GM23248 (cell line): Measurements from ENCODE around the gene DHRS3.

Experiments used
- EZH2 ChIP-seq: fragments of 200-600 bp; sonication (generic); IDR thresholded peaks from 2 replicates; pipeline ENCODE4 v1.6.1; 2018; ENCODE audit warnings: antibody characterized with exemption, mild to moderate bottlenecking; ENCODE audit not compliant: insufficient read depth, poor library complexity, severe bottlenecking
- EZH2phosphoT487 ChIP-seq: fragments of 200-600 bp; sonication (generic); IDR thresholded peaks from 2 replicates; pipeline ENCODE4 v1.6.1; 2018; ENCODE audit warnings: antibody characterized with exemption, moderate library complexity, mild to moderate bottlenecking, low read depth; ENCODE audit not compliant: insufficient read depth

DNA sequence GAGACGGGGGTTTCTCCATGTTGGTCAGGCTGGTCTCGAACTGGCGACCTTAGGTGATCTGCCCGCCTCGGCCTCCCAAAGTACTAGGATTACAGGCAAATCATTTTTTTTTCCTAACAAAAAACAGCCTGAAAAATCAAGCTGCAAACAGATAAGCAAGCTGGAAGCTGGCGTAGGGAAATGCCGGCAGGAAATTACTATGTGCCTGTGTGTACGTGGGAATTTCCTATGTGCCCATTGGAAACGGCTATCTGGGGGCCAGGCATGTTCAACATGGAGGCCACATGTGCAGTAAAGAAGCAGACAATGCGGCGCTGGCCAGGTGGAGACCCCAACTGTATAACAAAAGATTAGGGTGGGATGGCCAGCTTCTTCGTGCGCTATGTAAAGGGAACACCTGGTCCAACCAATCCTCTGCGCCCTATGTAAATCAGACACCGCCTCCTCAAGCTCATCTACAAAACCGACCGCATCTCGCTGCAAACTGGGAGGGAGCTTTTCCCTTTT, 16.7 kb upstream of the DHRS3 start:
- TF ChIP-seq EZH2 (no peak), EZH2phosphoT487 (no peak)
